Astrocyte of the cerebellum (primary cell): ENCODE measurements around the gene KLHL3.

Experiments used
- DNase-seq: peaks from one replicate; pipeline ENCODE4 v3.0.0-alpha.2; 2011; ENCODE audit warnings: low read depth
- H3K4me3 ChIP-seq: 2 replicates; pipeline ENCODE4 v1.5.1; 2011; ENCODE audit warnings: mild to moderate bottlenecking, low read depth, low read length, moderate library complexity
- CTCF ChIP-seq: IDR thresholded peaks from 2 replicates; pipeline ENCODE4 v1.5.1; 2012; ENCODE audit warnings: low read length, low read depth, moderate library complexity, mild to moderate bottlenecking; ENCODE audit errors: missing control alignments
- in situ Hi-C: cut with HindIII; loops from 2 replicates; pipeline ENCODE4 v1.10.0; 2017; ENCODE audit warnings: low sequenced_read_pairs

The KLHL3 gene

GRCh38 chr5:137693951-137694721 lies 41.8 kb downstream of the KLHL3 start:
- no peak for DNase-seq
- no peak for TF ChIP-seq CTCF

GRCh38 chr5:137693307-137693950 lies 42.5 kb downstream of the KLHL3 start:
- no peak for TF ChIP-seq CTCF
- DNase-seq: no peak
- in situ Hi-C loops: no loop called here
- no peak overlapping the region for H3K4me3 ChIP-seq

More at GRCh38 chr5:137693951-137694721, 41.8 kb downstream of the KLHL3 start:
- H3K4me3 ChIP-seq: no peak overlapping the region
- in situ Hi-C loops: no loop called here

DNA sequence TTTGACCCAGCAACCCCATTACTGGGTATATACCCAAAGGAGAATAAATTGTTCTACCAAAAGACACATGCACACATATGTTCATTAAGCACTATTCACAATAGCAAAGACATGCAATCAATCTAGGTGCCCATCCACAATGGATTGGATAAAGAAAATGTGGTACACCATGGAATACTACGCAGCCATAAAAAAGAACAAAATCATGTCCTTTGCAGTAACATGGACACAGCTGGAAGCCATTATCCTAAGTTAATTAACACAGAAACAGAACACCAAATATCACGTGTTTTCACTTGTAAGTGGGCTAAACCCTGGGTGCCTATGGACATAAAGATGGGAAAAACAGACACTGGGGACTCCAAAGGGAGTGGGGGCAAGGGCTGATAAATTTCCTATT lies 46.6 kb downstream of the KLHL3 start:
- in situ Hi-C loops: no loop called here
- H3K4me3 ChIP-seq: no peak overlapping the region
- no peak for DNase-seq
- TF ChIP-seq CTCF: no peak

GRCh38 chr5:137688210-137688840 lies 47.6 kb downstream of the KLHL3 start:
- no peak for TF ChIP-seq CTCF

DNA sequence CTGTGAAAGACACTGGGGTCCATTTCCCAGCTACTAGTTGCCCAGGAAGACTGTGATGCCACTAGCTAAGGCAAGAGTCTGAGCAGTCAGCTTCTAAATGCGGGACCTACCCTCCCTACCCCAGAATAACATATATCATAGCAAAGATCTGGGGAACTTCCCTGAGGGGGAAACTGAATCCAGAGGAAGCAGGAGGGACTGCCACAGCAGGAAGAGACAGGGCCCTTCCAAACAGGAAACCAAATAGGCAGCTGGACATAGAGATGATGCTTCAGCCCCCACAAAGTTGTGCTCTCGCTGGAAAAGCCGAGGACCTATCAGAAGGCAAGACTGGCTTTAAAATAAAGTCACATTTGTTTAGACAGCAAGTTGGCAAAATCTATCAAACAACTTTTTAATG lies 51.1 kb downstream of the KLHL3 start:
- no peak overlapping the region for H3K4me3 ChIP-seq
- TF ChIP-seq CTCF: no peak
- in situ Hi-C loops: no loop called here
- DNase-seq: no peak

More at GRCh38 chr5:137688210-137688840, 47.6 kb downstream of the KLHL3 start:
- in situ Hi-C loops: no loop called here
- no peak overlapping the region for H3K4me3 ChIP-seq
- DNase-seq: no peak

GRCh38 chr5:137681191-137681590 lies 54.7 kb downstream of the KLHL3 start:
- TF ChIP-seq CTCF: no peak
- no peak overlapping the region for H3K4me3 ChIP-seq
- DNase-seq: no peak
- in situ Hi-C loops: no loop called here
